ENCODE measurements around the gene TMC5. TPM values are rescaled to one million over a fixed set of nuclear protein-coding genes. Genes with fewer than 3 reads are reported as not detected.

The TMC5 gene
- total and polyA plus RNA-seq, 2 experiments from 2014 or later = 2.3 to 4.8 TPM

- DNase-seq (ENCODE audit: low spot score) = peak; percentile 48
- H3K36me3 Mint-ChIP-seq (ENCODE audit: low read depth) = peaks cover 19% of the 10 kb centered on the region
- TF ChIP-seq REST (IDR thresholded peaks at IDR 0.05; ENCODE audit: unreplicated experiment) = no peak
- TF ChIP-seq CTCF (conservative IDR thresholded peaks at IDR 0.05; ENCODE audit: low read depth in 2 of 2) = peak; percentile 37 to 49
- Histone ChIP-seq H4K20me1 (replicated peaks; ENCODE audit: insufficient read depth) (no peaks in the 10 kb centered on the region), H3K4me2 (no peak overlapping the region), H3K27me3 (ENCODE audit: insufficient read depth) (no peaks in the 10 kb centered on the region), H2AFZ (no peak overlapping the region), H3K27ac (ENCODE audit: low read depth) (no peak overlapping the region), H3K4me1 (ENCODE audit: insufficient read depth) (no peaks in the 10 kb centered on the region), H3F3A (replicated peaks; ENCODE audit: low read depth) (no peaks in the 10 kb centered on the region), H3K36me3 (ENCODE audit: insufficient read depth) (no peaks in the 10 kb centered on the region), H3K9me2 (ENCODE audit: insufficient read depth) (no peaks in the 10 kb centered on the region), H3K79me2 (replicated peaks; ENCODE audit: insufficient read depth) (no peaks in the 10 kb centered on the region), H3K4me3 (no peak overlapping the region)
- no peak overlapping the region for H3K4me3 Mint-ChIP-seq
- peaks cover 7% of the 10 kb centered on the region for H3K4me1 Mint-ChIP-seq
- no peak overlapping the region for H3K27ac Mint-ChIP-seq
- peaks cover 24% of the 10 kb centered on the region for H3K9me3 Mint-ChIP-seq
- peak; percentile 31; the same call in 1 of the 3 replicates for ATAC-seq
- H3K27me3 Mint-ChIP-seq (ENCODE audit: insufficient read depth, low read depth, poor library complexity) = peaks cover 2% of the 10 kb centered on the region
These were observed 17.0 kb upstream of the TMC5 start for GRCh38 chr16:19400711-19401110.

GRCh38 chr16:19406891-19407491 is 10.7 kb upstream of the TMC5 start:
- Mint-ChIP-seq H3K9me3 (peaks cover 42% of the 10 kb centered on the region), H3K27ac (no peak overlapping the region), H3K4me1 (peaks cover 7% of the 10 kb centered on the region), H3K27me3 (ENCODE audit: insufficient read depth, low read depth, poor library complexity) (peaks cover 10% of the 10 kb centered on the region), H3K36me3 (ENCODE audit: low read depth) (peaks cover 20% of the 10 kb centered on the region; the same call in 2 of the 3 replicates), H3K4me3 (no peak overlapping the region)
- no peaks in the 10 kb centered on the region for H4K20me1 ChIP-seq (replicated peaks; ENCODE audit: insufficient read depth)
- no peak for ATAC-seq
- H3K27ac ChIP-seq (ENCODE audit: low read depth) = no peak overlapping the region
- H3K4me1 ChIP-seq (ENCODE audit: insufficient read depth) = peaks cover 8% of the 10 kb centered on the region; the same call in 1 of the 2 replicates
- H3K27me3 ChIP-seq (ENCODE audit: insufficient read depth) = peaks cover 12% of the 10 kb centered on the region; the same call in 1 of the 2 replicates
- H2AFZ ChIP-seq = no peak overlapping the region
- no peak for TF ChIP-seq ZNF114 (CRISPR knock-in tag; IDR thresholded peaks at IDR 0.05)
- H3F3A ChIP-seq (replicated peaks; ENCODE audit: low read depth) = 0 out of 2 replicates have a peak, but pooled peaks cover 3% of the 10 kb centered on the region
- DNase-seq (ENCODE audit: low spot score) = no peak
- no peaks in the 10 kb centered on the region for H3K79me2 ChIP-seq (replicated peaks; ENCODE audit: insufficient read depth)
- no peak overlapping the region for H3K4me3 ChIP-seq
- no peak overlapping the region for H3K4me2 ChIP-seq
- peaks cover 4% of the 10 kb centered on the region; the same call in 1 of the 2 replicates for H3K36me3 ChIP-seq (ENCODE audit: insufficient read depth)
- no peaks in the 10 kb centered on the region for H3K9me2 ChIP-seq (ENCODE audit: insufficient read depth)
